GM21576 (cell line): Measurements from ENCODE around the gene NFIC.
A peak's percentile ranks its signal among the peaks of the same experiment; 100 is the strongest.
"Not testable (repeated sequence)": the region's sequence is repeated elsewhere in the genome, so short reads cannot be mapped to it uniquely, and the experiment has no call there.

ENCODE experiments used
- ATAC-seq: cut with Tn5 transposase; IDR thresholded peaks from one replicate; pipeline ENCODE4 v1.9.1; 2021; ENCODE audit warnings: mild to moderate bottlenecking, moderate library complexity; ENCODE audit not compliant: unreplicated experiment

NFIC gene

GRCh38 chr19:3415695-3416094, 49.3 kb downstream of the NFIC start:
- ATAC-seq, result no peak

- no peak for ATAC-seq
Observed at GRCh38 chr19:3420244-3420755, 53.9 kb downstream of the NFIC start.

- ATAC-seq, result no peak
Observed at GRCh38 chr19:3420909-3421619, 54.7 kb downstream of the NFIC start.

- ATAC-seq, result not testable (repeated sequence)
Observed at GRCh38 chr19:3421656-3422055, 55.3 kb downstream of the NFIC start.

GRCh38 chr19:3423183-3423829, 56.9 kb downstream of the NFIC start:
- no peak for ATAC-seq

GRCh38 chr19:3426433-3426832, 60.0 kb downstream of the NFIC start:
- ATAC-seq, result no peak

- not testable (repeated sequence) for ATAC-seq
Observed at GRCh38 chr19:3430366-3430680, 63.9 kb downstream of the NFIC start.

GRCh38 chr19:3431760-3432397, 65.5 kb downstream of the NFIC start:
- ATAC-seq, result no peak

GRCh38 chr19:3433313-3433712, 66.9 kb downstream of the NFIC start:
- ATAC-seq, result no peak

GRCh38 chr19:3433805-3434540, 67.6 kb downstream of the NFIC start:
- no peak for ATAC-seq

GRCh38 chr19:3434630-3435553, 68.5 kb downstream of the NFIC start:
- ATAC-seq, result peak; percentile 84

GRCh38 chr19:3440082-3440481, 73.7 kb downstream of the NFIC start:
- no peak for ATAC-seq

GRCh38 chr19:3441089-3441985, 75.0 kb downstream of the NFIC start:
- no peak for ATAC-seq

- no peak for ATAC-seq
Observed at GRCh38 chr19:3441986-3442329, 75.6 kb downstream of the NFIC start.

GRCh38 chr19:3442487-3443071, 76.2 kb downstream of the NFIC start:
- no peak for ATAC-seq

GRCh38 chr19:3443840-3444694, 77.7 kb downstream of the NFIC start:
- no peak for ATAC-seq

GRCh38 chr19:3444695-3445234, 78.4 kb downstream of the NFIC start:
- no peak for ATAC-seq

GRCh38 chr19:3446657-3447056, 80.3 kb downstream of the NFIC start:
- not testable (repeated sequence) for ATAC-seq
